ENCODE data around the gene APBA1. TPM values are rescaled to one million over a fixed set of nuclear protein-coding genes. Genes with fewer than 3 reads are reported as not detected.

Gene APBA1
- total RNA-seq, 1 experiment from 2014 or later, result 0.05 TPM

GRCh38 chr9:69653261-69653660 lies 18.9 kb downstream of the APBA1 start:
- Histone ChIP-seq H3K27me3 (ENCODE audit: control insufficient read depth, insufficient read depth, low read length) (no peaks in the 10 kb centered on the region), H3K27ac (ENCODE audit: low read length) (no peak overlapping the region), H3K9me3 (ENCODE audit: control insufficient read depth, insufficient read depth, low read depth, low read length) (no peaks in the 10 kb centered on the region), H3K36me3 (ENCODE audit: control insufficient read depth, insufficient read depth, low read length) (no peaks in the 10 kb centered on the region), H3K4me3 (ENCODE audit: low read depth in 2 of 2, low read length in 2 of 2) (no peak overlapping the region), H3K4me1 (ENCODE audit: control insufficient read depth, insufficient read depth, low read length) (no peaks in the 10 kb centered on the region)
- ChIA-PET CTCF (no interaction called here), POLR2A (no interaction called here)
- intact Hi-C loops (cut with micrococcal nuclease; ENCODE audit: unreplicated experiment), result no loop called here
- BruUV-seq (replicated peaks), result no TSS peak
- DNase-seq (ENCODE audit: low read depth, low spot score) (no peak), ATAC-seq (no peak)
- in situ Hi-C loops (cut with HindIII; ENCODE audit: low pct_unique_long_range_greater_than_20kb, low sequenced_read_pairs), result no loop called here
- TF ChIP-seq TCF7L2 (IDR thresholded peaks at IDR 0.05; ENCODE audit: low read depth, low read length) (no peak), POLR2AphosphoS5 (IDR thresholded peaks at IDR 0.05; ENCODE audit: low read depth, low read length) (no peak), SIN3A (IDR thresholded peaks at IDR 0.05; ENCODE audit: borderline replicate concordance, insufficient read depth, low read depth, low read length) (no peak), CTCF (IDR thresholded peaks at IDR 0.05) (no peak), REST (IDR thresholded peaks at IDR 0.05; ENCODE audit: insufficient read depth in 1 of 2, low read depth in 2 of 2, low read length in 1 of 2) (no peak)

GRCh38 chr9:69649566-69650250 lies 22.5 kb downstream of the APBA1 start:
- DNase-seq (ENCODE audit: low read depth, low spot score) (no peak), ATAC-seq (no peak)
- Histone ChIP-seq H3K4me3 (ENCODE audit: low read depth in 2 of 2, low read length in 2 of 2) (no peak overlapping the region), H3K27me3 (ENCODE audit: control insufficient read depth, insufficient read depth, low read length) (no peaks in the 10 kb centered on the region), H3K9me3 (ENCODE audit: control insufficient read depth, insufficient read depth, low read depth, low read length) (no peaks in the 10 kb centered on the region), H3K27ac (ENCODE audit: low read length) (no peak overlapping the region), H3K4me1 (ENCODE audit: control insufficient read depth, insufficient read depth, low read length) (no peaks in the 10 kb centered on the region), H3K36me3 (ENCODE audit: control insufficient read depth, insufficient read depth, low read length) (no peaks in the 10 kb centered on the region)
- ChIA-PET POLR2A (no interaction called here), CTCF (no interaction called here)
- TF ChIP-seq TCF7L2 (IDR thresholded peaks at IDR 0.05; ENCODE audit: low read depth, low read length) (no peak), SIN3A (IDR thresholded peaks at IDR 0.05; ENCODE audit: borderline replicate concordance, insufficient read depth, low read depth, low read length) (no peak), POLR2AphosphoS5 (IDR thresholded peaks at IDR 0.05; ENCODE audit: low read depth, low read length) (no peak), REST (IDR thresholded peaks at IDR 0.05; ENCODE audit: insufficient read depth in 1 of 2, low read depth in 2 of 2, low read length in 1 of 2) (no peak), CTCF (IDR thresholded peaks at IDR 0.05) (no peak)
- intact Hi-C loops (cut with micrococcal nuclease; ENCODE audit: unreplicated experiment), result no loop called here
- BruUV-seq (replicated peaks), result no TSS peak
- in situ Hi-C loops (cut with HindIII; ENCODE audit: low pct_unique_long_range_greater_than_20kb, low sequenced_read_pairs), result no loop called here
